Neuronal stem cell (in vitro differentiated cells): ENCODE results near the gene PIBF1.

Experiments used
- DNase-seq: peaks from one replicate; pipeline ENCODE4 v3.0.0-alpha.2; 2013; ENCODE audit warnings: low spot score
- H2AFZ ChIP-seq: one replicate; pipeline ENCODE4 v1.6.1; 2013; ENCODE audit warnings: mild to moderate bottlenecking, low read length, inconsistent platforms
- H2AK5ac ChIP-seq: 2 replicates; pipeline ENCODE4 v1.6.1; 2013; ENCODE audit warnings: low read depth, mild to moderate bottlenecking, inconsistent platforms, low read length, moderate library complexity, mixed read lengths
- H2BK120ac ChIP-seq: 2 replicates; pipeline ENCODE4 v1.6.1; 2013; ENCODE audit warnings: low read depth, mild to moderate bottlenecking, inconsistent platforms, low read length, moderate library complexity, mixed read lengths
- H2BK12ac ChIP-seq: one replicate; pipeline ENCODE4 v1.6.1; 2013; ENCODE audit warnings: low read length, inconsistent platforms
- H2BK15ac ChIP-seq: 2 replicates; pipeline ENCODE4 v1.6.1; 2013; ENCODE audit warnings: mild to moderate bottlenecking, low read length, inconsistent platforms, mixed read lengths
- H2BK5ac ChIP-seq: one replicate; pipeline ENCODE4 v1.6.1; 2013; ENCODE audit warnings: inconsistent platforms, mild to moderate bottlenecking, low read length, moderate library complexity
- H3K14ac ChIP-seq: one replicate; pipeline ENCODE4 v1.6.1; 2013; ENCODE audit warnings: low read length, inconsistent platforms
- H3K18ac ChIP-seq: 2 replicates; pipeline ENCODE4 v1.6.1; 2013; ENCODE audit warnings: low read length, inconsistent platforms
- H3K23ac ChIP-seq: 2 replicates; pipeline ENCODE4 v1.6.1; 2013; ENCODE audit warnings: low read depth, mild to moderate bottlenecking, mixed read lengths, low read length, inconsistent platforms; ENCODE audit not compliant: poor library complexity
- H3K27ac ChIP-seq: replicated peaks from 3 replicates; pipeline ENCODE4 v1.5.1; 2013; ENCODE audit warnings: low read length, inconsistent platforms
- H3K27me3 ChIP-seq, 3 experiments: 2 replicates each; pipeline ENCODE4 v1.6.1; 2013; ENCODE audit warnings: low read length in 3 of 3, mild to moderate bottlenecking in 2 of 3, inconsistent platforms in 1 of 3, low read depth in 1 of 3, mixed read lengths in 1 of 3, moderate library complexity in 1 of 3; ENCODE audit not compliant: control insufficient read depth in 3 of 3, insufficient read depth in 3 of 3
- H3K36me3 ChIP-seq, 2 donors: replicated peaks in 1 of 2; 2 replicates each; pipeline ENCODE4 v1.6.1; 2013; ENCODE audit warnings: low read length in 2 of 2; ENCODE audit not compliant: control insufficient read depth in 2 of 2, insufficient read depth in 2 of 2
- H3K4ac ChIP-seq: 2 replicates; pipeline ENCODE4 v1.6.1; 2013; ENCODE audit warnings: inconsistent platforms, mild to moderate bottlenecking, low read length, moderate library complexity
- H3K4me1 ChIP-seq, 2 donors: 1 replicate in 1 of 2; 2 replicates in 1 of 2; pipeline ENCODE4 v1.6.1; 2013; ENCODE audit warnings: low read length in 2 of 2, low read depth in 1 of 2; ENCODE audit not compliant: control insufficient read depth in 2 of 2, insufficient read depth in 1 of 2
- H3K4me2 ChIP-seq: one replicate; pipeline ENCODE4 v1.6.1; 2013; ENCODE audit warnings: mild to moderate bottlenecking, low read length, inconsistent platforms; ENCODE audit not compliant: insufficient read depth, poor library complexity, severe bottlenecking
- H3K4me3 ChIP-seq, 2 donors: 2 replicates each; pipeline ENCODE4 v1.5.1; 2013; ENCODE audit warnings: low read length in 2 of 2, mild to moderate bottlenecking in 2 of 2, inconsistent platforms in 1 of 2, moderate library complexity in 1 of 2
- H3K79me1 ChIP-seq: one replicate; pipeline ENCODE4 v1.6.1; 2013; ENCODE audit warnings: low read depth, mild to moderate bottlenecking, inconsistent platforms, low read length, moderate library complexity
- H3K9ac ChIP-seq: one replicate; pipeline ENCODE4 v1.6.1; 2013; ENCODE audit warnings: mild to moderate bottlenecking, low read depth, low read length, inconsistent platforms; ENCODE audit not compliant: poor library complexity
- H3K9me3 ChIP-seq, 2 donors: replicated peaks in 1 of 2; 2 replicates each; pipeline versions ENCODE3 to v1.6.1; 2013; ENCODE audit warnings: low read length in 2 of 2, mild to moderate bottlenecking in 2 of 2, inconsistent platforms in 1 of 2, low read depth in 1 of 2, mixed read lengths in 1 of 2, moderate library complexity in 1 of 2; ENCODE audit not compliant: control insufficient read depth in 2 of 2, insufficient read depth in 1 of 2
- H4K8ac ChIP-seq: one replicate; pipeline ENCODE4 v1.6.1; 2013; ENCODE audit warnings: low read depth, mild to moderate bottlenecking, inconsistent platforms, low read length, moderate library complexity
- H4K91ac ChIP-seq: one replicate; pipeline ENCODE4 v1.6.1; 2013; ENCODE audit warnings: low read length, low read depth, mild to moderate bottlenecking, inconsistent platforms; ENCODE audit not compliant: poor library complexity
- WGBS, 2 donors: extraction: QIAGEN DNeasy Blood & Tissue Kit; methylation state at CpG; one replicate each; pipeline ENCODE4 v1.1.7; 2013; ENCODE audit warnings: missing lambda C conversion rate in 2 of 2, mixed read lengths in 1 of 2; ENCODE audit not compliant: insufficient read length in 2 of 2, insufficient replicate concordance in 1 of 2; ENCODE audit errors: extremely low coverage in 2 of 2; 5-methylcytosine and 5-hydroxymethylcytosine counted together

The PIBF1 gene

GRCh38 chr13:72986197-72986596 lies 204.3 kb downstream of the PIBF1 start:
- Histone ChIP-seq H3K14ac (no peak overlapping the region), H2AFZ (no peak overlapping the region), H3K27me3 (no peaks in the 10 kb centered on the region), H3K4me3 (no peak overlapping the region), H3K36me3 (peaks cover 0 to 5% of the 10 kb centered on the region in 2 donors), H3K9me3 (no peaks in the 10 kb centered on the region), H4K8ac (no peak overlapping the region), H4K91ac (no peak overlapping the region), H3K23ac (no peak overlapping the region), H2BK15ac (no peak overlapping the region), H2BK120ac (no peak overlapping the region), H3K9ac (no peak overlapping the region), H2BK12ac (no peak overlapping the region), H3K27ac (no peak overlapping the region), H3K79me1 (no peaks in the 10 kb centered on the region), H2BK5ac (no peak overlapping the region), H3K4me1 (no peaks in the 10 kb centered on the region), H3K4me2 (no peak overlapping the region), H2AK5ac (no peak overlapping the region), H3K18ac (no peak overlapping the region), H3K4ac (no peak overlapping the region)
- DNase-seq = no peak
- WGBS, 2 donors = no CpG with 5 or more reads among the region's 1 CpG

- Histone ChIP-seq H3K4me2 (no peak overlapping the region), H3K36me3 (peaks cover 0 to 8% of the 10 kb centered on the region in 2 donors), H3K4ac (no peak overlapping the region), H3K14ac (no peak overlapping the region), H2BK12ac (no peak overlapping the region), H3K27me3 (no peaks in the 10 kb centered on the region), H3K18ac (no peak overlapping the region), H2AFZ (no peak overlapping the region), H2BK5ac (no peak overlapping the region), H3K9me3 (no peaks in the 10 kb centered on the region), H3K27ac (no peak overlapping the region), H3K4me3 (no peak overlapping the region), H3K23ac (no peak overlapping the region), H3K79me1 (no peaks in the 10 kb centered on the region), H3K9ac (no peak overlapping the region), H2BK15ac (no peak overlapping the region), H2BK120ac (no peak overlapping the region), H4K91ac (no peak overlapping the region), H4K8ac (no peak overlapping the region), H2AK5ac (no peak overlapping the region), H3K4me1 (no peaks in the 10 kb centered on the region)
- DNase-seq = no peak
- WGBS, 2 donors = no CpG with 5 or more reads among the region's 3 CpGs
Measured at GRCh38 chr13:72990953-72991352, 209.0 kb downstream of the PIBF1 start.

GRCh38 chr13:72998012-72998411 lies 216.1 kb downstream of the PIBF1 start:
- Histone ChIP-seq H2AFZ (no peak overlapping the region), H3K9me3 (no peaks in the 10 kb centered on the region), H2BK5ac (no peak overlapping the region), H3K4me1 (no peaks in the 10 kb centered on the region), H4K8ac (no peak overlapping the region), H2BK15ac (no peak overlapping the region), H3K18ac (no peak overlapping the region), H3K4ac (no peak overlapping the region), H3K36me3 (peaks cover 0 to 29% of the 10 kb centered on the region in 2 donors), H4K91ac (no peak overlapping the region), H3K27me3 (no peaks in the 10 kb centered on the region), H3K9ac (no peak overlapping the region), H2BK120ac (no peak overlapping the region), H3K79me1 (no peaks in the 10 kb centered on the region), H3K4me3 (no peak overlapping the region), H2AK5ac (no peak overlapping the region), H3K14ac (no peak overlapping the region), H3K23ac (no peak overlapping the region), H2BK12ac (no peak overlapping the region), H3K4me2 (no peak overlapping the region), H3K27ac (no peak overlapping the region)
- no CpG with 5 or more reads among the region's 4 CpGs for WGBS, 2 donors
- no peak for DNase-seq

GRCh38 chr13:73000027-73000674 lies 218.2 kb downstream of the PIBF1 start:
- no peak for DNase-seq
- H3K4me2 ChIP-seq = no peak overlapping the region
- H2AK5ac ChIP-seq = no peak overlapping the region

More at GRCh38 chr13:73000027-73000674, 218.2 kb downstream of the PIBF1 start:
- WGBS, 2 donors = no CpG with 5 or more reads among the region's 4 CpGs
- Histone ChIP-seq H2BK15ac (no peak overlapping the region), H3K79me1 (no peaks in the 10 kb centered on the region), H2BK12ac (no peak overlapping the region), H3K23ac (no peak overlapping the region), H4K91ac (no peak overlapping the region), H3K14ac (no peak overlapping the region), H3K4me1 (no peaks in the 10 kb centered on the region), H2BK5ac (no peak overlapping the region), H4K8ac (no peak overlapping the region), H2AFZ (no peak overlapping the region), H3K36me3 (peaks cover 0 to 44% of the 10 kb centered on the region in 2 donors), H3K4me3 (no peak overlapping the region), H3K18ac (no peak overlapping the region), H3K9me3 (no peaks in the 10 kb centered on the region), H3K27ac (no peak overlapping the region), H3K4ac (no peak overlapping the region), H3K27me3 (no peaks in the 10 kb centered on the region), H2BK120ac (no peak overlapping the region), H3K9ac (no peak overlapping the region)
